Measurements from ENCODE around the gene ZNF362.
"Not testable (repeated sequence)": the region's sequence is repeated elsewhere in the genome, so short reads cannot be mapped to it uniquely, and the experiment has no call there.

ZNF362 gene

DNA sequence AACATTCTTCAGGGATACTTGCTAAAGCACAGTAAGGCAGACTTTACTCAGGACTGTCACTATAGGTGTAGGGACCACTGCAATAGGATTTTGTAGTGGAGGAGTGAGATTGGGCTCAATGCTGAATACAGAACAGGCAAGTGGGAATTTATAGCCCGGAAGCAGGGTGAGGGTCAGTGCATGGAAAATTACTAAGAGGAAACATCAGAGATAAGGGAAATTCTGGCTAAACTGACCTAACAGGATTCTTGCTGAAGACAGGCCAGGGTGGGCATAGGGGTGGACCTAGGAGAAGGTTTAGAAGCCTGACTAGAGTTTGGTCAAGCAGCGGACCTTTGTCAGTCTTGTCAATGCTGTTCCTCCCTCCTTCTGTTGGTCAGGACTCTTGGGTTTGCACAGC, 20.8 kb upstream of the ZNF362 start:
- TF ChIP-seq, protein P1, sequence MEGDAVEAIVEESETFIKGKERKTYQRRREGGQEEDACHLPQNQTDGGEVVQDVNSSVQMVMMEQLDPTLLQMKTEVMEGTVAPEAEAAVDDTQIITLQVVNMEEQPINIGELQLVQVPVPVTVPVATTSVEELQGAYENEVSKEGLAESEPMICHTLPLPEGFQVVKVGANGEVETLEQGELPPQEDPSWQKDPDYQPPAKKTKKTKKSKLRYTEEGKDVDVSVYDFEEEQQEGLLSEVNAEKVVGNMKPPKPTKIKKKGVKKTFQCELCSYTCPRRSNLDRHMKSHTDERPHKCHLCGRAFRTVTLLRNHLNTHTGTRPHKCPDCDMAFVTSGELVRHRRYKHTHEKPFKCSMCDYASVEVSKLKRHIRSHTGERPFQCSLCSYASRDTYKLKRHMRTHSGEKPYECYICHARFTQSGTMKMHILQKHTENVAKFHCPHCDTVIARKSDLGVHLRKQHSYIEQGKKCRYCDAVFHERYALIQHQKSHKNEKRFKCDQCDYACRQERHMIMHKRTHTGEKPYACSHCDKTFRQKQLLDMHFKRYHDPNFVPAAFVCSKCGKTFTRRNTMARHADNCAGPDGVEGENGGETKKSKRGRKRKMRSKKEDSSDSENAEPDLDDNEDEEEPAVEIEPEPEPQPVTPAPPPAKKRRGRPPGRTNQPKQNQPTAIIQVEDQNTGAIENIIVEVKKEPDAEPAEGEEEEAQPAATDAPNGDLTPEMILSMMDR (IDR thresholded peaks at IDR 0.05; ENCODE audit: insufficient read depth, low read depth, low read length, missing control alignments): no peak
- no peak for DNase-seq (ENCODE audit: low read depth)
- H3K4me3 ChIP-seq (ENCODE audit: low read length): no peak overlapping the region

DNA sequence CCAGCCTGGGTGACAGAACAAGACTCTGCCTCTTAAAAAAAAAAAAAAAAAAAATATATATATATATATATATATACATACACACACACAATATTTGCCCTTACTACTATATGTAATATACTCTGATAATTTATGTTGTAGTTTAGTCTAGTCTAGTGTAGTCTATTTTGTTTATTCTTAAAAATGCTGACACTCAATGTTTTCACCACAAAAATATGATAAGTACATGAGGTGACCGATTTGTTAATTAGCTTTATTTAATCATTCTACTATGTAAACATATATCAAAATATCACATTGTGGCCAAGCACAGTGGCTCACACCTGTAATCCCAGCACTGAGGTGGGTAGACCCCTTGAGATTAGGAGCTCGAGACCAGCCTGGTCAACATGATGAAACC, 19.8 kb upstream of the ZNF362 start:
- TF ChIP-seq, protein P1 (IDR thresholded peaks at IDR 0.05; ENCODE audit: insufficient read depth, low read depth, low read length, missing control alignments): no peak
- no peak overlapping the region for H3K4me3 ChIP-seq (ENCODE audit: low read length)
- DNase-seq (ENCODE audit: low read depth): no peak

DNA sequence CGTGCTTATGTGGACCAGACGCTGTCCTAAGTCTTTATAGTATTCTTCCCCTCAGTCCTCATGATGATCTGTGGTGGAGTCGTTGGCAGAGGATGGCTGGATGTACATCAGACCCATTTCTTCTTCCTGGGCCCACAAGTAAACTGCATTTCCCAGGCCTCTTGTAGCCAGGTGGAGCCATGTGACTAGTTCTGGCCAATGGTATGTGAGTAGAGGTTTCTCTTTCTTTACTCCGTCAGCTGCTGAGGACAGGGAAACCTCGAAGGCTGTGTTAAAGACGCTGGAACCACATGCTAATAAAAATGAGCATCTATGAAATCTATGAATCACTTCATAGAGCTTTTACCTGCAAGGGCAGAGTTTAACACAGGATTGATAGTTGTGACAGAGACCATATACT, 18.7 kb upstream of the ZNF362 start:
- no peak for DNase-seq (ENCODE audit: low read depth)
- TF ChIP-seq, protein P1 (IDR thresholded peaks at IDR 0.05; ENCODE audit: insufficient read depth, low read depth, low read length, missing control alignments): no peak

DNA sequence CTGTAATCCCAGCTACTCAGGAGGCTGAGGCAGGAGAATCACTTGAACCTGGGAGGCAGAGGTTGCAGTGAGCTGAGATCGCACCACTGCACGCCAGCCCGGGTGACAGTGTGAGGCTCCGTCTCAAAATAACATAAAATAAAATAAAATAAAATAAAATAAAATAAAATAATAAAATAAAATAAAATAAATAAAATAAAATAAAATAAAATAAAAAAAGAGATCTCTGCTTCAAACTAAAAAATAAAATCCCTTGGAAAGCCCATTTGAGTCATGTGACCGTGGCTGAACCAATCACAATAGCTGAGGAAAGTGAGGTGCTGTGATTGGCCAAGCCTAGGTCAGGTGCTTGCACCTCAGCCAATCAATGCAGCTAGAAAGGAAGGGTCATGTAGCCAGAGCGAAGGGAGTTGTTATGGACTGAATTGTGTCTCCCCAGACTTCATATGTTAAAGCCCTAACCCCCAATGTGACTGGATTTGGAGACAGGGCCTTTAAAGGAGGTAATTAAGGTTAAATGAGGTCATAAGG, 18.0 kb upstream of the ZNF362 start:
- not testable (repeated sequence) for H3K4me3 ChIP-seq (ENCODE audit: low read length); DNase-seq (ENCODE audit: low read depth)

More for the DNA sequence above, 18.7 kb upstream of the ZNF362 start:
- H3K4me3 ChIP-seq (ENCODE audit: low read length): no peak overlapping the region

DNA sequence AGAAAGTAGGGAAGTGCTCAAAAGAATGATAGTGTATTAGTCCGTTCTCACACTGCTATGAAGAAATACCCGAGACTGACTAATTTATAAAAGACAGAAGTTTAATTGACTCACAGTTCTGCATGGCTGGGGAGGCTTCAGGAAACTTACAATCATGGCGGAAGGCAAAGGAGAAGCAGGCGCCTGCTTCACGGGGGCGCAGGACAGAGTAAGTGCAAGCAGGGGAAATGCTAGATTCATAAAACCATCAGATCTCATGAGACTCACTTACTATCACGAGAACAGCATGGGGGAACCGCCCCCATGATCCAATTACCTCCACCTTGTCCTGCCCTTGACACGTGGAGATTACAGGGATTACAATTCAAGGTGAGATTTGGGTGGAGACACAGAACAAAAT, 16.9 kb upstream of the ZNF362 start:
- not testable (repeated sequence) for DNase-seq (ENCODE audit: low read depth)

DNA sequence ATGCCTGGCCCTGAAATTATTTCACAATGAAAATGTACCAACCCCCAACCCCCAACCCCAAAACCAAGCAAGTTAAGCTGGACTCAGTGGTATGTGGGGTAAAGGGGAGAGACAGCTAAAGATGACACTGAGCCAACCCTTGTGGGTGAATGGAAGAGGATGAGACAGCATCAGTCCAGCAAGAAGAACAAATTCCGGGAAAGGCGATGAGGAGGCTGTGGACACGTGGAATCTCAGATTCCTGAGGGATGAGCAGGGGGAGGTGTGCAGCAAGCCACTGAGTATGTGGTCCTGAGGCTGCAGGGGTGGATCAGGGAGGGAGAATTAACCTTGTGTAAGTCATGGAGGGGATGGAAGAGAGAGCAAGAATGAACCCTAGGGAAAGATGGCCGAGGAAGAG, 14.4 kb upstream of the ZNF362 start:
- DNase-seq (ENCODE audit: low read depth): no peak
- no peak overlapping the region for H3K4me3 ChIP-seq (ENCODE audit: low read length)
- TF ChIP-seq, protein P1 (IDR thresholded peaks at IDR 0.05; ENCODE audit: insufficient read depth, low read depth, low read length, missing control alignments): no peak

More for the DNA sequence above, 16.9 kb upstream of the ZNF362 start:
- not testable (repeated sequence) for H3K4me3 ChIP-seq (ENCODE audit: low read length)

DNA sequence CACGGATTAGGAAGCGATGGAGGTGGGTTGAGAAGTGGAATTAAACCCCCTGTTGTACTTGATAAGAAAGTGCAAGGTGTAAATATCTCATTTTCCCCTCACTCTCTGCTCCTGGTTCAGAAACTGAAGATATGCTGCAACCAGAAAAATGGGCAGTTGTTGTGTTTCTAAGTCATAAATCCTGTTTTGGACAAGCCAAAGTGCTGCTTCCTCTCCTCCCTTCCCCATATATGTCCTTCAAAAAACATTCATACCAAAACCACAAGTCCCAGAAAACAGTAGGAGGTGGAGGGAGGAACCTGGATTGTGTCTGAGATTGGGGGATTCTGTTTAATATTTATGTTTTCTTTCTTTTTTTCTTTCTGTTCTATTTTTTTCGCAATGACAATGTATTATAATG, 13.6 kb upstream of the ZNF362 start:
- DNase-seq (ENCODE audit: low read depth): no peak
- TF ChIP-seq, protein P1 (IDR thresholded peaks at IDR 0.05; ENCODE audit: insufficient read depth, low read depth, low read length, missing control alignments): no peak
- no peak overlapping the region for H3K4me3 ChIP-seq (ENCODE audit: low read length)

DNA sequence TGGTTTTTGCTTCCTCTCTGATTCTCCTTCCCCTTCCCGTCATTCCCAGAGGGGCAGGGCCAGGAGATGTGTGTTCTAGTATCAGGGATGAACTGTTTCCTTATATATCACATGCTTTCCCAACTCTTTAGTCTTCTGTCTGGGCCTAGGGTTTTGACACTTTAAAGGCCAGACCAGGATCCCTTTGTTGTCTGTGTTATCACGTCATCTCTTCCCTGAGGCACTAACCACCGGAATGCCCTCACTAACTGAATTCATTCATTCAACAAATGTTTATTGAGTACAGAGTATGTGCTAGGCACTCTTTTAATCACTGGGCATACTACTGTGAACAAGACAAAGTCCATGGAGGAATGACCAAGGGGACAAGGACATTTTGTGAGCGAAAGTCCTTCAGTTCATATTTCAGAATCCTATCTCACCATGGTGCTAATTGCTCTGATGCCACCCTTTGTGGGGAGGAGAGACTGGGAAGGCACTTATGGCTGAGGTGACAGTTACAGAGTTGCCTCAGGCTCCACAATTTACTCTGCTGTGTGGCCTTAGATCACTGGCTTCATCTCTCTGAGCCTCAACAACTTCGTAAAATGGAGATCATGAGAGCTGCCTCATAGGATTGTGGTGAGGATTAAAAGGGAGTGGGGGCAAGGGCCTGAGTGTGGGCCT, 12.0 kb upstream of the ZNF362 start:
- no peak overlapping the region for H3K4me3 ChIP-seq (ENCODE audit: low read length)
- DNase-seq (ENCODE audit: low read depth): peak; percentile 78
- TF ChIP-seq, protein P1 (IDR thresholded peaks at IDR 0.05; ENCODE audit: insufficient read depth, low read depth, low read length, missing control alignments): no peak
